Kidney tubule cell (primary cell): Measurements from ENCODE around the gene XKRX.

ENCODE experiments used
- DNase-seq: peaks from one replicate; pipeline ENCODE4 v3.0.0-alpha.2; 2018; ENCODE audit warnings: low spot score

XKRX gene

DNA sequence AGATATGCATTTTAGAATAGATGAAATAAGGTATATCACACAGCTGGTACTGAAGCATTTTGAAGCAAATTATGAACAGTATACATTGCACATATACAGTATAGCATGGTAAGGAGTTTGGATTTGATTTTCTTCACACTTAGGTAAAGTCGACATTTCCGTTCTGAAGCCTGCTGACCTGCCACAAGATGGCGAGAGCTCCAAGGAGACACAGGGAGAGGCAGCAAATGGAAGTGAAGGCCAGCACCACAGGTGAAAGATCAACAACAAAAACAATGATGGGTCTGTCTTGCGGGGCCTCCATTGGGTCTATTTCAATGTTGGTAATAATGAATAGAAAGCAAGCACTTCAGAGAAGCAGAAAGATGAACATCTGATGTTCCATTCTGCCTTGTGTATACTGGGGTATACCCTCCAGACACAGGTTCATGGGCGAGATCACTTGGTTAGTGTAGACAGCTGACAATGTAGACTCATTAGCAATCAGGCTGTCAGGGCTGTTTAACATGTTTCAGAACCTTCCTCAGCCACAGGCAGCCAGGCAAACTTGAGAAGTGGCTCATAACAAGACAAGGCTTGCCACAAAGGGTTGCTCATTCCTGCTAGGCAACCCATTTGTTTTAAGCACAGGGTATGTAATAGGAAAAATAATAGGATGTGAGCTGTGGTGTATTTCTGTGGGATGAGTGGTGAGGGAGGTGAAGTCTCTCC lies 33.2 kb downstream of the XKRX start:
- peak; percentile 49 for DNase-seq

DNA sequence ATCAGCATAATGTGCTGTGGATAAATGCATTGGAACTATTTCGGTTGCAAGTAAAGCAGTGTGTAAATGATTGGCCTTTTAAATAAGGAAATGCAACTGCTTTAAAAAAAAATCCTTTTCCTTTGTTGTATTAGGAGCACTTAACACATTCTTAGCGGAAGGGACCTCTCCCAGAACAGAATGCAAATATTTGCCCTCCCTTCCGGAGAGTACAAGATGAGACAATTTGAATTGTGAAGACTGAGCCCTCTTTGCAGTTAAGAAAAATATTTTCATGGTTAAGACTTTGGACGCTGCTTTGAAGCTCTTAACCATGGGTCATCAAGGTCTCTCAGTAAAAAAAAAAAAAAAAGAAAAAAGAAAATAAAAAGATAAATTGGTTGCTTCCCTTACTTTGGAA lies 45.1 kb downstream of the XKRX start:
- no peak for DNase-seq

GRCh38 chrX:100880368-100880767 lies 48.3 kb downstream of the XKRX start:
- DNase-seq, result no peak

- no peak for DNase-seq
Observed at GRCh38 chrX:100874325-100874724, 54.4 kb downstream of the XKRX start, which contains the start of gene NOX1. TSS of gene NOX1 (minus strand) at chrX:100874359. CDS start at chrX:100874139, 220 bp downstream.

- no peak for DNase-seq
Observed at GRCh38 chrX:100871594-100872560, 56.8 kb downstream of the XKRX start.

- no peak for DNase-seq
Observed at GRCh38 chrX:100870527-100870926, 58.2 kb downstream of the XKRX start.

GRCh38 chrX:100868273-100868672 lies 60.4 kb downstream of the XKRX start:
- DNase-seq, result no peak

DNA sequence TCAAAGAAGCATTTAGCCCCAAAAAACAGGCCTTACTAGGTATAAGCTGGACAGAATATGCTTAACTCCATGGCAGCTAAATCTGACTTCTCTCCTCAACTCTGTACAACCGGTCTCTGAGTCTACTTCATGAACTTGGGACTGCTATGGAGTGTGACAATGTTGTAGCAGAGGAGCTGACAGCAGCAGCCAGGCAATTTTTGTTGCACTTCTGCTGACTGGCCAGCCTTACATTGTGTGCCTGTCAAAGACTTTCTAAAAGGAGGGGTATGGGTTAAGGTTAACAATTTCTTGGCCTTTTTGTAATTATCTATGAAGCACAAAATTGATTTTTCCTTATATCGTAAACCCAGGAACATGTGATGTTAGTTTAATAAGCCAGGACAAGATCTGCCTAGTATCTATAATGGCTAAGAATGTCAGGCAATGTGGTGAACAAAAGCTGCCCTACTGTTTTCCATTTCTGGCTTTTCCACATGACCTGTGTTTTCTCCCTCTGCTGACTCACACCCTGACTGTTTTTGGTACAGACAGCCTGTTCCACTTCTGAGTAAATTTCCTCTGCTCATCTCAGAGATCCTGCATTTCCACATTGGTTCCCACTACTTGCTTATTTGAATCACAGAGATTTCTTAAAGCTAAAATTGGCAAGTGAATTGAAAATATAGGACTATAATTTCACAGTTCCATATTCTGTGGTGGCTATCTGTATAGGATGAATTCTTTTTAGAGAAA lies 63.9 kb downstream of the XKRX start:
- peak; percentile 8 for DNase-seq
